SKM-1 (cell line): ENCODE data around the gene GPR55.
"Not testable (repeated sequence)": the region's sequence is repeated elsewhere in the genome, so short reads cannot be mapped to it uniquely, and the experiment has no call there.

Experiments
- DNase-seq: peaks from one replicate; lab custom pipeline; 2025; ENCODE audit not compliant: unreplicated experiment; lab: John Stamatoyannopoulos, UW

Gene GPR55

GRCh38 chr2:230951396-230951795, 26.4 kb upstream of the GPR55 start:
- DNase-seq: no peak

- DNase-seq: no peak
Measured at GRCh38 chr2:230950874-230951339, 25.9 kb upstream of the GPR55 start.

GRCh38 chr2:230949966-230950873, 25.2 kb upstream of the GPR55 start:
- no peak for DNase-seq

GRCh38 chr2:230947908-230948365, 22.9 kb upstream of the GPR55 start:
- DNase-seq: no peak

- DNase-seq: no peak
Measured at GRCh38 chr2:230947235-230947576, 22.2 kb upstream of the GPR55 start.

GRCh38 chr2:230946429-230947234, 21.6 kb upstream of the GPR55 start:
- no peak for DNase-seq

- DNase-seq: no peak
Measured at GRCh38 chr2:230944757-230945372, 19.8 kb upstream of the GPR55 start.

GRCh38 chr2:230944123-230944653, 19.1 kb upstream of the GPR55 start:
- DNase-seq: no peak

- DNase-seq: no peak
Measured at GRCh38 chr2:230942920-230943896, 18.2 kb upstream of the GPR55 start.

- DNase-seq: no peak
Measured at GRCh38 chr2:230942371-230942770, 17.3 kb upstream of the GPR55 start.

- no peak for DNase-seq
Measured at GRCh38 chr2:230941202-230942180, 16.4 kb upstream of the GPR55 start.

- no peak for DNase-seq
Measured at GRCh38 chr2:230940471-230940815, 15.4 kb upstream of the GPR55 start.

GRCh38 chr2:230939691-230940470, 14.8 kb upstream of the GPR55 start:
- no peak for DNase-seq

- no peak for DNase-seq
Measured at GRCh38 chr2:230939066-230939591, 14.1 kb upstream of the GPR55 start.

GRCh38 chr2:230938516-230939065, 13.5 kb upstream of the GPR55 start:
- DNase-seq: no peak

- DNase-seq: no peak
Measured at GRCh38 chr2:230938098-230938497, 13.1 kb upstream of the GPR55 start.

GRCh38 chr2:230937362-230937761, 12.3 kb upstream of the GPR55 start:
- no peak for DNase-seq

- DNase-seq: not testable (repeated sequence)
Measured at GRCh38 chr2:230936243-230936642, 11.2 kb upstream of the GPR55 start.
